ENCODE data around the gene C1GALT1. TPM values are rescaled to one million over a fixed set of nuclear protein-coding genes. Genes with fewer than 3 reads are reported as not detected.
A peak's percentile ranks its signal among the peaks of the same experiment; 100 is the strongest.
"Not testable (repeated sequence)": the region's sequence is repeated elsewhere in the genome, so short reads cannot be mapped to it uniquely, and the experiment has no call there.

C1GALT1 gene
- total RNA-seq, 1 experiment from 2014 or later = 32.2 TPM

DNA sequence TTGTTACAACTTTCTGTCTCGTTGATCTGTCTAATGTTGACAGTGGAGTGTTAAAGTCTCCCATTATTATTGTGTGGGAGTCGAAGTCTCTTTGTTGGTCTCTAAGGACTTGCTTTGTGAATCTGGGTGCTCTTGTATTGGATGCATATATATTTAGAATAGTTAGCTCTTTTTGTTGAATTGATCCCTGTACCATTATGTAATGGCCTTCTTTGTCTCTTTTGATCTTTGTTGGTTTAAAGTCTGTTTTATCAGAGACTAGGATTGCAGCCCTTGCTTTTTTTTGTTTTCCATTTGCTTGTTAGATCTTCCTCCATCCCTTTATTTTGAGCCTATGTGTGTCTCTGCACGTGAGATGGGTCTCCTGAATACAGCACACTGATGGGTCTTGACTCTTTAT, 17.2 kb downstream of the C1GALT1 start:
- DNase-seq (ENCODE audit: extremely low read depth, low read depth) = not testable (repeated sequence)

DNA sequence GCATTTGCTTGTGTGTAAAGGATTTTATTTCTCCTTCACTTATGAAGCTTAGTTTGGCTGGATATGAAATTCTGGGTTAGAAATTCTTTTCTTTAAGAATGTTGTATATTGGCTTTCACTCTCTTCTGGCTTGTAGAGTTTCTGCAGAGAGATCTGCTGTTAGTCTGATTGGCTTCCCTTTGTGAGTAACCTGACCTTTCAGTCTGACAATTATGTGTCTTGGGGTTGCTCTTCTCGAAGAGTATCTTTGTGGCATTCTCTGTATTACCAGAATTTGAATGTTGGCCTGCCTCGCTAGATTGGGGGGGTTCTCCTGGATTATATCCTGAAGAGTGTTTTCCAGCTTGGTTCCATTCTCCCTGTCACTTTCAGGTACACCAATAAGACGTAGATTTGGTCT, 17.9 kb downstream of the C1GALT1 start:
- not testable (repeated sequence) for DNase-seq (ENCODE audit: extremely low read depth, low read depth)

DNA sequence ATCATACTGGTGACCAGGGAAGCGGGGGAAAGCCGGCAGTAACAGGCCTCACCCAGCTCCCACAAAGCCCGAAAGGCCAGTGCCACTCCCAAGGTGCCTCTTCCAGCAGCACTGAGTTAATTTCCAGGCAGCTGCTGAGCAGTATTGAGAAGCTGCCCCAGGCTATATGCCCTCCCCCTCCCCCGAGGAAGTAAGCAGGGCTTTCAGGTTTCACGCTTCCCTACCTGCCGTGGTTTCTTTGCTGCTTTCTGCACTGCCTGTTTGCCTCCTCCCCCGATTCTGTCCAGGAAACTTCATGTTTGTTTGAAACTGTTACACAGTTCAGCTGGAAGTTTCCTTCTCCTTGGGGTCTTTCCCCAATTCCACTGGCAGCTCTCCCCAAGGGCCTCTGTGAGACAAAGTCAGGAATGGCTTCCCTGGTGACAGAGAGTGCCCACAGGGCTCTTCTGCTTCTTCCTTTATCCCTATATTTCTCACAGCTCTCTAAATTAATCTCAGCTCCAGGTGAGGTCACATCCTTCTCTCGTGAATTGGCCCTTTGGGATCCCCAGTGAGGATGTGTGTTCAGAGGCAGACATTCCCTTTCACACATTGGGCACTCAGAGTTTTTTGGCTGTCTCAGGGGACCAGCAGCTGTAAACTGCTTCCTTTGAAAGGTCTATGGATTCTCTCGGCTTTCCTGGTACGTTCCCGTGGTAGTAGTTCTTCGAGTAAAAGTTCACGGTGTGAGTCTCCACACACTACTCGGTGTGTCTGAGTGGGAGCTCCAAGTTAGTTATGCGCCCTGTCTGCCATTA, 19.4 kb downstream of the C1GALT1 start:
- DNase-seq (ENCODE audit: extremely low read depth, low read depth) = no peak

GRCh38 chr7:7202375-7202720, 20.0 kb downstream of the C1GALT1 start:
- DNase-seq (ENCODE audit: extremely low read depth, low read depth) = no peak

GRCh38 chr7:7203813-7204575, 21.6 kb downstream of the C1GALT1 start:
- no peak for DNase-seq (ENCODE audit: extremely low read depth, low read depth)

- no peak for DNase-seq (ENCODE audit: extremely low read depth, low read depth)
Observed at GRCh38 chr7:7207876-7208275, 25.5 kb downstream of the C1GALT1 start.

GRCh38 chr7:7208520-7208919, 26.2 kb downstream of the C1GALT1 start:
- no peak for DNase-seq (ENCODE audit: extremely low read depth, low read depth)

DNA sequence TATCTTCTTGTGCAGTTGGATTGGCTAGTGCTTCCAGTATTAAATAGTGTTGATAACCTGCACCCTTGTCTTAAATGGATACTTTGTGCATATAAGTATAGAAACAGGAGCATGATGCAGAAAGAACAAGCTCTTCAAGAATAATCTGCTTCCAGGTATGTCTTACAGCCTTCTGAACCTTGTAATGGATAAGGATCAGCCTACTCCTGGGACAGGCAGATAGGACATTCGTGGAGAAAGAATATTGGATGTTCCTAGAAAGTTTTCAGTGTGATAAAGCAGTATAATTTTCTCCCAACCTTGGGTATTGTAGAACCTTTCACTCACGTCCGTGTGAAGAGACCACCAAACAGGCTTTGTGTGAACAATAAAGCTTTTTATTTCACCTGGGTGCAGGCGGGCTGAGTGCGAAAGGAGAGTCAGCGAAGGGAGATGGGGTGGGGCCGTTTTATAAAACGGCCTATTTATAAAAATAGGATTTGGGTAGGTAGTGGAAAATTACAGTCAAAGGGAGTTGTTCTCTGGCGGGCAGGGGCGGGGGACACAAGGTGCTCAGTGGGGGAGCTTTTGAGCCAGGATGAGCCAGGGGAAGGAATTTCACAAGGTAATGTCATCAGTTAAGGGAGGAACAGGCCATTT, 27.2 kb downstream of the C1GALT1 start:
- DNase-seq (ENCODE audit: extremely low read depth, low read depth) = no peak

DNA sequence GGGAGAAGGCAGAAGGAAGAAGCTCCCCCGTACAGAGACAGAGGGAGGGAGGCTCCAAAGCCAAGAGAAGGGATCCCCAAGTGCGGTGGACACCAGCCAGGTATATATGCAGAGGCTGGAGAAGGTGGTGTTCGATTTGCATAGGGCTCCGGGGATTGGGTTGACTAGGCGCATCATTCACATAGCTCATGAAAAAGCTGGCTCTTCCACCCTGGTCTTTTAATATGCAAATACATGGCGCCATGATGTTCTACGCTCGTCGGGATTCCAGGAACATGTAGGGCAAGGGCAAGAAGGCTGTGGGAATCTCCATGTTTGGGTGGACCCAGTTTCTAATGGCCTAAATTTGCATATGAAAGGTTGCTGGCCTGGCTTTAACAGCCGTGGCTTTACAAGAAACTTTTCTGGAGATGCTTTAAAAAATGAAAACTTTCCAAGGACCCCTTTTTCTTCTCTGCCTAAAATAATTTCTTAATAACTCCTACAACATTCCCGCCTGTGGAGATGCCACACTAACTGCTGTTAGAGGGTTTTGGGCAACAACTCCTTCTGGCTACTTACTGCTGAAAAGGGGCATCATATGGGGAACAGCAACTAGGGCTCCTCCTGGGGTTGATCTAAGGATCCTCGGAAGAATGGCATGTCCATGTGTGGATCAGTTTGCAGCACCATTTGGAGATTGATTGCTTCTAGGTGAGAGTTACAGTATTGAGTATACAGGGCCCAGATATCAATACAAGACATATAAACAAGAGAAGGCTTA, 28.3 kb downstream of the C1GALT1 start:
- DNase-seq (ENCODE audit: extremely low read depth, low read depth) = no peak

- no peak for DNase-seq (ENCODE audit: extremely low read depth, low read depth)
Observed at GRCh38 chr7:7212612-7213011, 30.3 kb downstream of the C1GALT1 start.

GRCh38 chr7:7214398-7215347, 32.3 kb downstream of the C1GALT1 start:
- no peak for DNase-seq (ENCODE audit: extremely low read depth, low read depth)

GRCh38 chr7:7216279-7216678, 33.9 kb downstream of the C1GALT1 start:
- DNase-seq (ENCODE audit: extremely low read depth, low read depth) = no peak

DNA sequence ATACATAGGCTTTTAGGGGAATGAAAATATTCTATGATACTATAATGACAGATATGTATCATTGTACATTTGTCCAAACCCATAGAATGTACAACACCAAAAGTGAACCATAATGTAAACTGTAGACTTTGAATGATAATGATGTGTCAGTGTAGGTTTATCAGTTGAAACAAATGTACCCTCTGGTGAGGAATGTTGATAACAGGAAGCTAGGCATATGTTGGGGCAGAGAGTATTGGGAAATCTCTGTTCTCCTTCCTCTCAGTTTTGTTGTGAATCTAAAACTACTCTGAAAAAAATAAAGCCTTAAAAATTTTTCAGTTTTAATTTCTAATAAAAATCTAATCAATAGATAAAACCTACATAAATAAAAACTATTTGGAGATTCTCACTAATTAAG, 36.9 kb downstream of the C1GALT1 start:
- no peak for DNase-seq (ENCODE audit: extremely low read depth, low read depth)

- DNase-seq (ENCODE audit: extremely low read depth, low read depth) = no peak
Observed at GRCh38 chr7:7220821-7221220, 38.5 kb downstream of the C1GALT1 start.

DNA sequence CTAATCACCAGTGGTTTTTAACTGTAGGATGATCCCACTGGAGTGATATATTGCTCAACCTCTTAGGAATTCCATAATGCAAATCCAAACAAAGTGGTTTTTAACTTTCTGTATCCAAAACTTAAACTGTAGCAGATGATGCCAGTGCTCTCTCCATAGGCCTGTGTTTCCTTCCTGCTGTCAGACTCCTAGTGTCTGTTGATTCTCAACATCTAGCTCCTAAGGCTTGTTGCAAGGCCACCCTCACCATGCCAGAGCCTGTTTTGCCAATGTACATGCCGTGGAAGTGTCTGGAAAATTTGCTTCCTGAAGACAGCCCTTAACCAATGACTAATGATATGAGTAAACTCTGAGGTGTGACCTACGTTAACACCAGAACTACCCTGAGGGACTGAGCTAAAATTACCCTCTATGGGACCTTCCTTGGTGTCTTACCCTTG, 39.3 kb downstream of the C1GALT1 start:
- peak; percentile 44 for DNase-seq (ENCODE audit: extremely low read depth, low read depth)

GRCh38 chr7:7223250-7223649, 40.9 kb downstream of the C1GALT1 start:
- no peak for DNase-seq (ENCODE audit: extremely low read depth, low read depth)

DNA sequence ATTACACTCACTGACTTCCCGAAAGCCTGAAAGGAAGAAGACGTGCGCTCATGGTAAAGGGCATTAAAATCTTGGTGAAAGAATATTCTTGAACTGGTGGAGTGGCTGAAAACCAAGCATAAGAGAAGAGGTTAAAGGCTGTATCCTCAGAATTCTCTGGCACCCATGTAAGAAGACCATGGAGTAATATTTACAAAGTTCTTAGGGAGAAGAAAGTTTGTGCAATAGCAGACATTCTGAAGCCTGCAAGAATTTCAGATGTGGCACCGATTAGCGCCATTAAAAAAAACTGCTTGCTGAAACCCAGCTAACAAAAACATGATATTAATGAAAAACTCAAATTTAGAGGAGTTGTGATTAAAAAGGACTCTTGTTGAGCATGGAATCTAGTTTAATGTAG, 44.1 kb downstream of the C1GALT1 start:
- no peak for DNase-seq (ENCODE audit: extremely low read depth, low read depth)

GRCh38 chr7:7228472-7228871, 46.1 kb downstream of the C1GALT1 start:
- DNase-seq (ENCODE audit: extremely low read depth, low read depth) = no peak

- no peak for DNase-seq (ENCODE audit: extremely low read depth, low read depth)
Observed at GRCh38 chr7:7228967-7229366, 46.6 kb downstream of the C1GALT1 start.

DNA sequence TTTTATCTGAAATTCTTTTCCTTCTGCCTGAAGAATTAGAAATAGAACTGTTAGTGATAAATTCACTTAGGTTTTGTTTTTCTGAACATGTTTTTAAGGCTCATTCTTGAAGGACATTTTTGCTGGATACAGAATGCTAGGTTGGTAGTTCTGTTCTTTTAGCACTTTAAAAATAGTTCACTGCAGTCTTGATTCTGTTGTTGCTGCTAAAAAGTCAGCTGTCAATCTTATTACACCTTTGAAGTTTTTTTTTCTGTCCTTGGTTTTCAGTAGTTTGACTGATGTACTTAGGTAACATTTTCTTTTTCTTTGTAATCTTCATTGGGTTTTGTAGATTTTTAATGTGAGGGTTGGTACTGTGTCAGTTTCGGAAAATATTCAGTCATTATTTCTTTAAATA, 48.7 kb downstream of the C1GALT1 start:
- no peak for DNase-seq (ENCODE audit: extremely low read depth, low read depth)
